ENCODE data around the gene MALT1.

Gene MALT1

GRCh38 chr18:58670404-58671110, 708 bp upstream of the MALT1 start:
- H3K27me3 ChIP-seq (ENCODE audit: control insufficient read depth, insufficient read depth, low read length) = no peaks in the 10 kb centered on the region
- peak overlapping the region; percentile 80 for H3K4me3 ChIP-seq (ENCODE audit: low read length)
- no peaks in the 10 kb centered on the region for H3K36me3 ChIP-seq (ENCODE audit: insufficient read depth, low read length)
- H3K4me2 ChIP-seq (ENCODE audit: low read length) = peak overlapping the region; percentile 78
- H3K9me3 ChIP-seq (replicated peaks; ENCODE audit: low read length) = no peaks in the 10 kb centered on the region
- H3K9ac ChIP-seq (ENCODE audit: low read depth, low read length) = peak overlapping the region; percentile 76
- peaks cover 49% of the 10 kb centered on the region for H3K4me1 ChIP-seq (ENCODE audit: control insufficient read depth, insufficient read depth, low read length)

- H3K4me1 ChIP-seq (ENCODE audit: control insufficient read depth, insufficient read depth, low read length) = peaks cover 39% of the 10 kb centered on the region
- no peaks in the 10 kb centered on the region for H3K27me3 ChIP-seq (ENCODE audit: control insufficient read depth, insufficient read depth, low read length)
- H3K4me3 ChIP-seq (ENCODE audit: low read length) = peak overlapping the region; percentile 80
- peak overlapping the region; percentile 78 for H3K4me2 ChIP-seq (ENCODE audit: low read length)
- H3K9me3 ChIP-seq (replicated peaks; ENCODE audit: low read length) = no peaks in the 10 kb centered on the region
- peak overlapping the region; percentile 93 for H3K9ac ChIP-seq (ENCODE audit: low read depth, low read length)
- H3K36me3 ChIP-seq (ENCODE audit: insufficient read depth, low read length) = no peaks in the 10 kb centered on the region
These were observed 633 bp downstream of the MALT1 start for GRCh38 chr18:58671632-58672564.

- peaks cover 31% of the 10 kb centered on the region for H3K4me1 ChIP-seq (ENCODE audit: control insufficient read depth, insufficient read depth, low read length)
- H3K9ac ChIP-seq (ENCODE audit: low read depth, low read length) = no peak overlapping the region
- no peak overlapping the region for H3K4me3 ChIP-seq (ENCODE audit: low read length)
- peak overlapping the region; percentile 1 for H3K4me2 ChIP-seq (ENCODE audit: low read length)
- no peaks in the 10 kb centered on the region for H3K9me3 ChIP-seq (replicated peaks; ENCODE audit: low read length)
- H3K36me3 ChIP-seq (ENCODE audit: insufficient read depth, low read length) = no peaks in the 10 kb centered on the region
- H3K27me3 ChIP-seq (ENCODE audit: control insufficient read depth, insufficient read depth, low read length) = no peaks in the 10 kb centered on the region
These were observed 2.9 kb downstream of the MALT1 start for GRCh38 chr18:58674159-58674558.

- H3K4me2 ChIP-seq (ENCODE audit: low read length) = peak overlapping the region; percentile 1
- H3K9me3 ChIP-seq (replicated peaks; ENCODE audit: low read length) = no peaks in the 10 kb centered on the region
- no peaks in the 10 kb centered on the region for H3K27me3 ChIP-seq (ENCODE audit: control insufficient read depth, insufficient read depth, low read length)
- H3K4me3 ChIP-seq (ENCODE audit: low read length) = no peak overlapping the region
- H3K36me3 ChIP-seq (ENCODE audit: insufficient read depth, low read length) = no peaks in the 10 kb centered on the region
- H3K4me1 ChIP-seq (ENCODE audit: control insufficient read depth, insufficient read depth, low read length) = peaks cover 23% of the 10 kb centered on the region
- H3K9ac ChIP-seq (ENCODE audit: low read depth, low read length) = no peak overlapping the region
These were observed 3.7 kb downstream of the MALT1 start for GRCh38 chr18:58674863-58675472.

- Histone ChIP-seq H3K4me3 (ENCODE audit: low read length) (no peak overlapping the region), H3K36me3 (ENCODE audit: insufficient read depth, low read length) (no peaks in the 10 kb centered on the region), H3K4me2 (ENCODE audit: low read length) (no peak overlapping the region), H3K9ac (ENCODE audit: low read depth, low read length) (no peak overlapping the region), H3K9me3 (replicated peaks; ENCODE audit: low read length) (no peaks in the 10 kb centered on the region), H3K27me3 (ENCODE audit: control insufficient read depth, insufficient read depth, low read length) (no peaks in the 10 kb centered on the region), H3K4me1 (ENCODE audit: control insufficient read depth, insufficient read depth, low read length) (peaks cover 14% of the 10 kb centered on the region)
These were observed 5.0 kb downstream of the MALT1 start for GRCh38 chr18:58676270-58676669.

DNA sequence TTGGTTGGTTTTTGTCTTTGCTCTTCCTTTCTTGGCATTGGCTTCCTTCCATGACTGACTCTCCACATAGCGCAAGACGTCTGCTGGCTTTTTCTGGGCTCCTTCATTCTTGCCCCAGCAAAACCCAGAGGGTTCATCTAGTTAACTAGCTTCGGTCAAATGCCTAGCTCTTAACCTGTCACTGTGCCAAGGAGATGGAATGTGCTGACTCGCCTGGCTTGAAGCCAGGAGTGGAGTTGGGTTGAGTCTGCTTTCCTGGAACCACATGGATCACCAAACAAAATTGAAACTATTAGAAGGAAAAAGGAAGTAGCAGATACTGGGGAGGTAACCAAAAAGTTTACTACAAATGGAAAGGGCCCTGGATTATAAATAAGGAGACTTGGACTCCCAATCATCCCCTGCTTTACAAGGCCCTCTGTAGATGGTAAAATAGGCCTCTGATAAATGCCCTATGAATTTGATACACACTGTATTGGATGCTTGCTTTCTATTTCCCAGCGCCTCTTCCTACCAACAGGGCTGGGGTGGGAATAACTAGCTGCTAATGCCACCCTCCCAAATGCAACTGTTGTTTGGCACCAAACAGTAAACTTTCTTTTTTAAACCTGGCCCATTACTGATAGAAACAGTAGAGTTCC, 11.3 kb downstream of the MALT1 start:
- no peaks in the 10 kb centered on the region for H3K27me3 ChIP-seq (ENCODE audit: control insufficient read depth, insufficient read depth, low read length)
- no peak overlapping the region for H3K4me3 ChIP-seq (ENCODE audit: low read length)
- H3K9ac ChIP-seq (ENCODE audit: low read depth, low read length) = no peak overlapping the region
- peaks cover 18% of the 10 kb centered on the region for H3K36me3 ChIP-seq (ENCODE audit: insufficient read depth, low read length)
- H3K4me2 ChIP-seq (ENCODE audit: low read length) = no peak overlapping the region
- H3K9me3 ChIP-seq (replicated peaks; ENCODE audit: low read length) = no peaks in the 10 kb centered on the region
- peaks cover 6% of the 10 kb centered on the region for H3K4me1 ChIP-seq (ENCODE audit: control insufficient read depth, insufficient read depth, low read length)

GRCh38 chr18:58687871-58688308, 16.6 kb downstream of the MALT1 start:
- Histone ChIP-seq H3K9me3 (replicated peaks; ENCODE audit: low read length) (no peaks in the 10 kb centered on the region), H3K4me1 (ENCODE audit: control insufficient read depth, insufficient read depth, low read length) (no peaks in the 10 kb centered on the region), H3K27me3 (ENCODE audit: control insufficient read depth, insufficient read depth, low read length) (no peaks in the 10 kb centered on the region), H3K4me3 (ENCODE audit: low read length) (no peak overlapping the region), H3K36me3 (ENCODE audit: insufficient read depth, low read length) (peaks cover 13% of the 10 kb centered on the region), H3K9ac (ENCODE audit: low read depth, low read length) (no peak overlapping the region), H3K4me2 (ENCODE audit: low read length) (no peak overlapping the region)

- H3K9ac ChIP-seq (ENCODE audit: low read depth, low read length) = no peak overlapping the region
- H3K4me3 ChIP-seq (ENCODE audit: low read length) = no peak overlapping the region
- H3K27me3 ChIP-seq (ENCODE audit: control insufficient read depth, insufficient read depth, low read length) = no peaks in the 10 kb centered on the region
- no peaks in the 10 kb centered on the region for H3K4me1 ChIP-seq (ENCODE audit: control insufficient read depth, insufficient read depth, low read length)
- H3K36me3 ChIP-seq (ENCODE audit: insufficient read depth, low read length) = peaks cover 11% of the 10 kb centered on the region
- no peaks in the 10 kb centered on the region for H3K9me3 ChIP-seq (replicated peaks; ENCODE audit: low read length)
- H3K4me2 ChIP-seq (ENCODE audit: low read length) = no peak overlapping the region
These were observed 19.0 kb downstream of the MALT1 start for GRCh38 chr18:58690259-58690658.

DNA sequence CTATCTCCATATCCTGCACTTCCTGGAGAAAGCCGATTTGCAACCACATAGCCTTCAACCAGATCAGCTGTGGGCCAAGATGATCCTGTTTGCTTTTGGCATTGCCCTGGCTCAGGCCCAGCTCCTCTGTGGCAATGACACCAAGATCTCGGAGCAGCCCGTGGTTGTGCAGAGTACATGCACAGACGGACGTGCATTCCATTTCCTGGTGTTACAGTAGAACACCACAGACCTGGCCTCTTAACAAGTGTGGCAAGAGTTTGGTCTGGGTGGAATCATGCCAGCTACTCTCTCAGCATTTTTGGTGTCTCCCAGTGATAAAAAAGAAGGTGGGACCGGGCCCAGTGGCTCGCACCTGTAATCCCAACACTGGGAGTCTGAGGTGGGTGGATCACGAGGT, 20.0 kb downstream of the MALT1 start:
- peaks cover 10% of the 10 kb centered on the region for H3K36me3 ChIP-seq (ENCODE audit: insufficient read depth, low read length)

DNA sequence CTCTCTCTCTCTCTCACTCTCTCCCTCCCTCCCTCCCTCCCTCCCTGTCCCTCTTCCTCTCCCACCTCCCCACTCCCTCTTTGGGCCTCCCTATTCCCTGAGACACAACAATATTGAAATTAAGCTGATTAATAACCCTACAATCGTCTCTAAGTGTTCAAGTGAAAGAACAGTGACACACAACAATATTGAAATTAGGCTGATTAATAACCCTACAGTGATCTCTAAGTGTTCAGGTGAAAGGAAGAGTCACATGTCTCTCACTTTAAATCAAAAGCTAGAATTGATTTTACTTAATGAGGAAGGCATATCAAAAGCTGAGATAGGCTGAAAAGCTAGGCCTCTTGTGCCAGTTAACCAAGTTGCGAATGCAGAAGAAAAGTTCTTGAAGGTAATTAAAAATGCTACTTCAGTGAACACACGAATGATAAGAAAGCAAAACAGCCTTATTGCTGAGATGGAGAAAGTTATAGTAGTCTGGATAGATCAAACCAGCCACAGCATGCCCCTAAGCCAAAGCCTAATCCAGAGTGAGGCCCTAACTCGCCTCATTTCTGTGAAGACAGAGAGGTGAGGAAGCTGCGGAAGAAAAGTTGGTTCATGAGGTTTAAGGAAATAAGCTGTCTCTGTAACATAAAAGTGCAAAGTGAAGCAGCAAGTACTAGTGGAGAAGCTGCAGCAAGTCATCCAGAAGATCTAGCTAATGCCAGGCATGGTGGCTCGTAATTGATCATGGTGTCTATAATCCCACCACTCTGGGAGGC, 21.3 kb downstream of the MALT1 start:
- no peaks in the 10 kb centered on the region for H3K27me3 ChIP-seq (ENCODE audit: control insufficient read depth, insufficient read depth, low read length)
- no peaks in the 10 kb centered on the region for H3K9me3 ChIP-seq (replicated peaks; ENCODE audit: low read length)
- no peak overlapping the region for H3K4me2 ChIP-seq (ENCODE audit: low read length)
- no peak overlapping the region for H3K9ac ChIP-seq (ENCODE audit: low read depth, low read length)
- H3K4me3 ChIP-seq (ENCODE audit: low read length) = no peak overlapping the region
- H3K4me1 ChIP-seq (ENCODE audit: control insufficient read depth, insufficient read depth, low read length) = no peaks in the 10 kb centered on the region
- H3K36me3 ChIP-seq (ENCODE audit: insufficient read depth, low read length) = peaks cover 9% of the 10 kb centered on the region

More for the DNA sequence above, 20.0 kb downstream of the MALT1 start:
- no peaks in the 10 kb centered on the region for H3K27me3 ChIP-seq (ENCODE audit: control insufficient read depth, insufficient read depth, low read length)
- H3K9ac ChIP-seq (ENCODE audit: low read depth, low read length) = no peak overlapping the region
- H3K4me1 ChIP-seq (ENCODE audit: control insufficient read depth, insufficient read depth, low read length) = no peaks in the 10 kb centered on the region
- no peak overlapping the region for H3K4me2 ChIP-seq (ENCODE audit: low read length)
- no peaks in the 10 kb centered on the region for H3K9me3 ChIP-seq (replicated peaks; ENCODE audit: low read length)
- no peak overlapping the region for H3K4me3 ChIP-seq (ENCODE audit: low read length)
